Measurements from ENCODE around the gene KLK15.

The KLK15 gene

GRCh38 chr19:50777261-50777660 lies 56.1 kb downstream of the KLK15 start:
- DNase-seq (ENCODE audit: low read depth in 1 of 2, low spot score in 1 of 2): no peak

- DNase-seq (ENCODE audit: low read depth in 1 of 2, low spot score in 1 of 2): no peak
Observed at GRCh38 chr19:50776131-50776530, 57.2 kb downstream of the KLK15 start.
